ENCODE measurements around the gene KLHL14.
"Not testable (repeated sequence)": the region's sequence is repeated elsewhere in the genome, so short reads cannot be mapped to it uniquely, and the experiment has no call there.

KLHL14 gene, protein sequence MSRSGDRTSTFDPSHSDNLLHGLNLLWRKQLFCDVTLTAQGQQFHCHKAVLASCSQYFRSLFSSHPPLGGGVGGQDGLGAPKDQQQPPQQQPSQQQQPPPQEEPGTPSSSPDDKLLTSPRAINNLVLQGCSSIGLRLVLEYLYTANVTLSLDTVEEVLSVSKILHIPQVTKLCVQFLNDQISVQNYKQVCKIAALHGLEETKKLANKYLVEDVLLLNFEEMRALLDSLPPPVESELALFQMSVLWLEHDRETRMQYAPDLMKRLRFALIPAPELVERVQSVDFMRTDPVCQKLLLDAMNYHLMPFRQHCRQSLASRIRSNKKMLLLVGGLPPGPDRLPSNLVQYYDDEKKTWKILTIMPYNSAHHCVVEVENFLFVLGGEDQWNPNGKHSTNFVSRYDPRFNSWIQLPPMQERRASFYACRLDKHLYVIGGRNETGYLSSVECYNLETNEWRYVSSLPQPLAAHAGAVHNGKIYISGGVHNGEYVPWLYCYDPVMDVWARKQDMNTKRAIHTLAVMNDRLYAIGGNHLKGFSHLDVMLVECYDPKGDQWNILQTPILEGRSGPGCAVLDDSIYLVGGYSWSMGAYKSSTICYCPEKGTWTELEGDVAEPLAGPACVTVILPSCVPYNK

DNA sequence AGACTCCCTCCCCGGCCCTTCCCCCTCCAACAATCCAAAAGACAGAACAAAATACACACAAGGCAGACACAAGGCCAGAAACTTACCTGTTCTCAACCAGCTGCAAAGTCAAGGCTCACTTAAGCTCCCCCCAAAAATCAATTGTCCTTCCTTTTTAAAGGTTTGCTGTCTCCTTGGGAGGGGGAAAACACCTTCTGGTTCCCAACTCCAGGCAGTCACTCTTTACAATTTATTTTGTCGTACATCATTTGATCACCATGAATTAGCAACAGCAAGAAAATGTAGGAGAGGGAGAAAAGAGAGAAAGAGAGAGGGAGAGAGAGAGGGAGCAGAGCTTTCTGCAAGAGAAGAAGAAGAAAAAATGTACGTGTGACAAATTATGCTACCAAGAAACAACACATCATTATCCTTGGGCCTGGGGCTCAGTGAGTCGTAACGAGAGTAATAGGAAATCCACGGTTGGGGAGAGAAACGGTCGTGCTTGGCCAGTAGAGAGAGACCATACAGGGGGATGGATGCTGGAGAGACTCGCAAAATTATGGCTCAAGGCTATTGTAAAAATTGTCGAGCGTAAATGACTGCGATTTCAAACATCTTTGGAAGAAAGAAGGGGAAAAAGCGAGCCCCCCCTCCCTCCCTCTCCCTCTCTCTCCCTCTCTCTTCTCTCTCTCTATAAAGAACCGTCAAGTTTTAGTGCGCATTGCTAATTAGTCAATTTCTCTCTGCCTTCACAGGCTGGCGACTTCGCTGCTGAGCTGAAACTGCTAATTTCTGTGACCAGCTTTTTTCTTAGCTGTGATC is at the start of gene KLHL14:
KLHL14 (minus strand) TSS at position 443 of the 801 bp plus-strand sequence. CDS start 2,432 bp downstream, outside the sequence.
- no peak for DNase-seq (ENCODE audit: low spot score)

DNA sequence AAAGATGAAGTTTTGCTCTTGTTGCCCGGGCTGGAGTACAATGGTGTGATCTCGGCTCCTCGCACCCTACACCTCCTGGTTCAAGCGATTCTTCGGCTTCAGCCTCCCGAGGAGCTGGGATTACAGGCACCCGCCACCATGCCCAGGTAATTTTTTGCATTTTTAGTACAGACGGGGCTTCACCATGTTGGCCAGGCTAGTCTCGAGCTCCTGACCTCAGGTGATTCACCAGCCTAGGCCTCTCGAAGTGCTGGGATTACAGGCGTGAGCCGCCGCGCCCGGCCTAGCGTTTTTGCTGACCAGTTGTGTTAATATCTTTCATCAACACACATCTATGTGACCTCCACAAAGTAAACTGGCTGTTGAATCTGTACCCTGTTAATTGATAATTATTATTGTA is 49.4 kb upstream of the KLHL14 start:
- DNase-seq (ENCODE audit: low spot score) = no peak

DNA sequence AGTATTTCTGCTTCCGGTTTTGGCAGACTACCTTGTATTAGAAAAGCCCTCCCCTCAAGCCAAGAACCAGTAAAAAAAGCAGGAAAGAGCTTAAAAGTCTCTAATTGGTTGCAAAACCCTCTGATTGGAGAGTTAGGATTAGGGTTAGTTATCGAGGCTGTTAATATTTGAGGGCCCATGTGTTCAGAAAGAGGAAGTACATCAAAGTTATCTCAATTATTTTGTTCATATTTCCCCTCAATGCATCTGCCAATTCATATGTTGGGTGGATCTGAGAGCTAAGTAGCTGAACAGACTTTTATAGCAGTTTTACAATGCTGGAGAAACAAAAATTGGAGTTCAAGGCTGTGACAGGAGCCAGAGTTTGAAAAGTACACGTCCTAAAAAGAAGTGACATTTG is 43.1 kb upstream of the KLHL14 start:
- no peak for DNase-seq (ENCODE audit: low spot score)

DNA sequence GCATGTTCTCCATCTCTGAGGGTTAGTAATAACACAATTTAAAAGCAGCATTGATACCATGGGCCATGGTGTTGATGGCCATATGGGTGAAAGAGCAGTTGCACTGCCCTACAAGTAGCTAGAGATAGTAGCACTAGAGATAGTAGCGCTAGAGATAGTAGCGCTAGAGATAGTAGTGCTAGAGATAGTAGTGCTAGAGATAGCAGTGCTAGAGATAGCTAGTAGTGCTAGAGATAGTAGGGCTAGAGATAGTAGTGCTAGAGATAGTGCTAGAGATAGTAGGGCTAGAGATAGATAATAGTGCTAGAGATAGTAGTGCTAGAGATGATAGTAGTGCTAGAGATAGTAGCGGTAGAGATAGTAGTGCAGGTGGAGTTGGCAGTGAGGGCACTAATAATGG is 39.5 kb upstream of the KLHL14 start:
- DNase-seq (ENCODE audit: low spot score) = no peak

DNA sequence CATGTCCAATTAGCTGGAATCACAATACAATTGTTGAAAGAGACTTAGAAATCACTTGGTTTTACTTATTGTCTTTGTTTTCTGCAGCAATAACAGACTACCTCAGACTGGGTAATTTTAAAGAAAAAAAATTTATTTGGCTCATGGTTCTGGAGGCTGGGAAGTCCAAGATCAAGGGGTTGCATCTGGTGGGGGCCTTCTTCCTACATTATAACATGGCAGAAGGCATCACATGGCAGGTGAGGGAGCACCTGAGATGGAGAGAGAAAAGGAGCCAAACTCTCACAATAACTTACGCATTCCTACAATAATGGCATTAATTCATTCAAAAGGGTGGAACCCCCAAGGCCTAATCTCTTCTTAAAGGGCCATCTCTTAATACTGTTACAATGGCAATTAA is 37.5 kb upstream of the KLHL14 start:
- DNase-seq (ENCODE audit: low spot score) = no peak

DNA sequence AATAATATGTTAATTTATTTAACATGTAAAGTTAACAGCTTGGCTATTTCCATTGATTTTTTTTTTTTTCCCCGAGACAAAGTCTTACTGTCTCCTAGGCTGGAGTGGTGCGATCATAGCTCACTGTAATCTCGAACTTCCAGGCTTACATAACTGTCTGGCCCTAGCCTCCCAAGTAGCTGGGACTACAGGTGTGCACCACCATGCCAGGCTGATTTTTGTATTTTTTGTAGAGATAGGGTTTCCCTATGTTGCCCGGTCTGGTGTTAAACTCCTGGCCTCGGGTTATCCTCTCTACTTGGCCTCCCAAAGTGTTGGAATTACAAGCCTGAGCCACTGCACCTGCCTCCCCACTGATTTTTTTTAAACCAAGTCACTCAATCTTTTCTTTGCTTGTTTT is 32.5 kb upstream of the KLHL14 start:
- DNase-seq (ENCODE audit: low spot score) = no peak

DNA sequence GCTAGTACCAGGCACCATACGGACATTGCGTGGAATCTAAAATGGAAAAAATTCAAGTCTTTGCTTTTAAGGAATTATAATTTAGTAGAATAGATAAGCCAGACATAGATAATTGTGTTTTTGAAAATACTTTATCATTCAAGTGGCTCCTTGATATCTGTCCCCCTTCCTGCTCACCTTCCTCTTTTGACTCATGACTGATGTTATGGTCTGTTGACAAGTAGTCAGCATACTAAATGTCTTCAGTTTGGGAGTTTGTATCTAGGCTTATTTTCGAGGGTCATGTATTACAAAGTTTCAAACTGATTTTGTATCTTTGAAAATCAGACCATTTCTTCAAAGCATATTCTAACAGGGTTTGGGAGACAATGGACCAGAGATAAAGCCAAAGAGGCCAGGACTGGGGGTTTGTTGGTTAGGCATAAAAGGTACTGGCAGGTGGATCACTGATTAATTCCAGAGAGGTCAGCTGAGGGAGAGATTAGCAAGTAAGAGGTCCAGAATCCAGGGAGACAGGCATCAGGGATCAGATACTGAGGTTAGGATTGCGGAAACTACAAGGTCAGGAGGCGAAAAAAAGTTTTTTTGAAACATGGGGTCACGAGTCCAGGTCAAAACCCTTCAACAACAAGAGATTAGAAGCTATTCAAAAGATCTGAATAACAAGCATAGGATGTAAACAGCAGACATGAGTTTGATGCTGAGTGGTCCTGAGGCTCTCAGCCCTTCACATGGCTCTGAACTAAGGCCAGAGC is 31.5 kb upstream of the KLHL14 start:
- no peak for DNase-seq (ENCODE audit: low spot score)

DNA sequence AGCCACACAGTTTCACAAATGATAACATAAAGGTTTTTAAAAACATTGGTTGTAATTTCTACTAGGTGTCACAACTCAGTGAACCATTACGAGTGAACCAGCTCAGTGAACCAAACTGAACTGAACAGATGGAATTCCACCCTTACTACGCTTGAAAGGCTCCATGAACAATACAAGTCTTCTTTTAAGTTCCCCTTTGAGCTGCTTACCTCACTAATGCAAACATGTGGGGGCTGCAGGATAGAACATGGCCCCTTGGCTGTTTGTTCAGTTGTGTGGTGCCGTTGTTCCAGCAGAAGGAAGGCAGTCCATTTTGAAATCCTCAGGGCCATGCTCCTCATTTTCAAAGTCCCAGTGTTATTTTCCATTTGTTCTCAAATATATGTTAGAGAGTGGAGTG is 30.7 kb upstream of the KLHL14 start:
- DNase-seq (ENCODE audit: low spot score) = no peak

DNA sequence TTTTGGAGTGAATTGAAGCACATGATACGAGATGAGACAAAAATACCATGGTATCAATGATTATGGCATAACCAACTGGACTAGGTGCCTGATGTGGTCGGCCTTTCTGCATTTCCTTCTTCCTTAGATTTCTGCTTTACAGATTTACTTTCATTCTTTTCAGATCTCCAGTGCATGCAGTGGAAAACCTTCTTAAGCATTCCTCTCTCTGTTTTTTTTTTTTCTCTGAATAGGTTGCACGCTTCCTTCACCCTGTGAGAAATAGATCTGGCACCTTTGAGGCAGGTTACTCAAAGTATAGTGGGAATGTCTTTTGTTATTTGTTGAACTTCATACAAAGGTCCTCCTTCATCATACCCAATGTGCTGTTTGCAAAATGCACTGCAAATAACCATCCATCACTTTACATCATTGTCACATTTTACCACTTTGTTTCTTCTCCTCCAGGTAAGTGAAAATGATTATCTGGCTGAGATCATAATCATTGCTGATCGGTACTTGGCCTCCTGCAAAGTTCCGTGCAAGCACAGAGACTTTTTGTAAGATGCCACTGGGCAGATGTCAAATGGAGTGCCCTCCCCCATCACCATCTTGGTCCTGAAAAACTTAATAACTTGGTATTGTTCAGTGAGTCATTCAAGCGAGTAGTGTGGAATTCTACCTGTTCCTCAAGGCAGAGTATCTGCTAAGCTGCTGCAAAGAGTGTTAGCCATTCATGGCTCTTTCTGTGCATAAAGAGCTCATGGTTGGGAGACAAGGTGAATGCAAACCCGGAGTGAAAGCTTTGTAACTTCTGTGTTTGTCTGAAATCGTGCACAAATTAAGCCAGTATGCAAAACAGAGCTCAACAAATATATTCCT is 30.0 kb upstream of the KLHL14 start:
- DNase-seq (ENCODE audit: low spot score) = no peak

DNA sequence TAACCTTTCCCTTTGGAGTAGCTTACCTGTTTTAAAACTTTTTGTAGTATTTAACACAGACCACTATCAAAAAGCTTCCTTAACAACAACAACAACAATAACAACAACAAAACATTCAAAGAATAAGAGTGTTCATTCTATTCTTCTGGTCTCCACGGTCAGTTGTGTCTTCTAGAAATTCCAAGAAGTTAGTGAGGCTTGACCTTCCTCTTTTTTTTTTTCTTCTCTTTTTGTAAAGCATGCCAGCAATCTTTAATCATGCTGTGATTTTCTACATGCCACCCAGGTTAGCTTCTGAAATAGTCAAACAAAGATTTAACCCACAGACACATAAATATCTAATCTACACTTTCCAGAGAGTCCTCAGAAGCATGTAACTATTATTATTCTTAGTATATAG is 28.4 kb upstream of the KLHL14 start:
- no peak for DNase-seq (ENCODE audit: low spot score)

DNA sequence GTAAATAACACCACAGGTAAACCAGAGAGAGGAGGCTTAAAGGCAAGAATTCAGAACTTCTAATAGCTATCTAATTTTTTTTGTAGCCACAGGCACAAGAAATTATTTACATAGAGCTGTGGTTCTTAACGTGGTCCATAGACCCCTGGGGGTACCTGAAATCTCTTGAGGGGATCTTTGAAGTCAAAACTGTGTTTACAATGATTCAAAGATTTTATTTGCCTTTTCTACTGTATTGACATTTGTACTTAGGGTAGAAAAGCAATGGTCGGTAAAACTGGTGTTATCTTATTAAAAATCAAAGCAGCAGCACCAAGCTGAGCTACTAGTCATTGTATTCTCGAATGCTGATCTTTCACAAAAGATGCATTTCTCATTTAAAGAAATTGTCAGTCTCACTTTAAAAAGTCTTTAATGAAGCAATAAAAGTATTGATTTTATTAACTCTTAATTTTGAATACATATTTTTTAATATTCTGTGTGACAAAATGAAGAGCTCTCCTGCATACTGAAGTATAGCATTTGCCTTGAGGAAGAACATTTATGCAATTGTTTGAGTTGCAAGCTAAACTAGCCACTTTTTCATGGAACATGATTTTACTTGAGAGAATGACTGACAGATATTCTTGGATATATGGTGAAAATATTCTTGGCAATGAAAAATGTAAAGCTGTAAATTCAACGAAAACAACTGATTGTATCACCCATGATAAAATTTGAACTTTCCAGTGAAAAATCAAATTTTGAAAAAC is 25.6 kb upstream of the KLHL14 start:
- no peak for DNase-seq (ENCODE audit: low spot score)

DNA sequence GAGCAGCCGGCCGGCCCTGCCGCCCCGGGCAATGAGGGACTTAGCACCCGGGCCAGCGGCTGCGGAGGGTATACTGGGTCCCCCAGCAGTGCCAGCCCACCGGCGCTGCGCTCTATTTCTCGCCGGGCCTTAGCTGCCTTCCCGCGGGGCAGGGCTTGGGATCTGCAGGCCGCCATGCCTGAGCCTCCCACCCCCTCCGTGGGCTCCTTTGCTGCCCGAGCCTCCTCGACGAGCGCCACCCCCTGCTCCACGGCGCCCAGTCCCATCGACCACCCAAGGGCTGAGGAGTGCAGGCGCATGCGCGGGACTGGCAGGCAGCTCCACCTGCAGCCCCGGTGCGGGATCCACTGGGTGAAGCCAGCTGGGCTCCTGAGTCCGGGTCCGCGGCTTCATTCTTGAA is 21.8 kb upstream of the KLHL14 start:
- not testable (repeated sequence) for DNase-seq (ENCODE audit: low spot score)

DNA sequence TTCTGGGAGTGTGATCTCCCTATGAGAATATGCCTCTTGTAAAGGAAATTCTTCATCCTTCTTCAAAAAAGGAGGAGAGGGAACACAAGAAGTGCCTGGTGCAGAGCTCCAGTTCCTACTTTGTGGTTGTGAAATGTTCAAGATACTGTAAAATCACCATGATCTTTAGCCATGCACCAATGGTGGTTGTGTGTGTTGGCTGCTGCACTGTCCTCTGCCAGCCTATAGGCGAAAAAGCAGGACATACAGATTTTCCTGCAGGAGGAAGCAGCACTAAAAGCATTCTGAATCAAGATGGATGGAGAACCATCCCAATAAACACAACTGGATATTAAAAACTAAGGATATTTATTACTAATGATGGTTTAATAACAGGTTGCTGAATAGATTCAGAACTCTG is 6.2 kb upstream of the KLHL14 start:
- DNase-seq (ENCODE audit: low spot score) = no peak

DNA sequence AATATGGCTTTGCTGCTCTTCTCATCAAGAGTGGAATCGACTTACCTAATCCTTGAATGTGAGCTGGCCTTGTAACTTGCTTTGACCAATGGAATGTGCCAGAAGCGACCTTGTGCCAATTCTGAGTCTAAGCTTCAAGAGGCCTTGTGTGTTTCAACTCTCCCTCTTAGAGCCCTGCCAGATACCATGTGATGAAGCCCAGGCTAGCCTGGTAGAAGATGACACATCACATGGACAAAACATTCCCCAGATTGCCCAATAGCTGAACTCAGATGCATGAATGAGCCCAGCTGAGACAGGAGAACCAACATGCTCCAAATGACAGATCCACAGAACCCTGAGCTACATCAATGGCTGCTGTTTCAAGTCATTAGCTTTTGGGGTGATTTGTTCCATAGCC is 4.2 kb upstream of the KLHL14 start:
- DNase-seq (ENCODE audit: low spot score) = no peak

DNA sequence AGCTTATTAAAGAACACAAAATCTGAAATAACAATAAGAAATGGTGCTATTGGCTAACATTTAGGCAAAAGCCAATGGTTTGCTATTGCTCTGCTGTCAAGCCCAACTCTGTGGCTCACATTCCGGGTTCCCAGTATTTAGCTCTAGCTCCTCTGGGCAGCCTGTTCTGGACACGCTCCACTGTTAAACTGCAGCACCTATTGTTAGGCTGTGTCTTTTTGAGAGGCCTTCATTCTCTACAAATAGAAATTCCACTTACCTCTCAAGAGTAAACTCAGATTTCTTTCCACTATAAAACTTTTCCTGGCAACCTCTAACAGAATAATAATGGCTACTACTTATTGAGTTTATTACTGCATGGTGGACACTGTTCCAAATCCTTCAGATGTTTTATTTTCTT is 3.7 kb upstream of the KLHL14 start:
- DNase-seq (ENCODE audit: low spot score) = no peak

DNA sequence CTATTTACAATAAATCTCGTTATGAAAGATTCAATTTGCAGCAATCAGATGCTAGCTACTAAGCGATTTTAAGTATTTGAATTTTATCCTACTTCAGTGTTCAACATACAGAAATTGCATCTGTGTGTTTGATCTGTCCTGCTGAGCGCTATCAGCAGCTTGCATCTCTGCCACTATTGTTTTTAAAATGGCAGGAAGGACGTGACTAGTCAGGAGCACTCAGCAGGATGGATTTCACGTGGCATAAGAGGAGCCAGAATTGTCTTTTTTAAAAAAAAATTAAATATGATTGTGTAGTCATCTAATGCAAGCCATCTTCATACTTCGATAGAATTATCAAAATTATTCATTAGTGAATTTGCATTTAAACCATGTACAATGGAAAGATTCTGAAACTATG is 2.8 kb upstream of the KLHL14 start:
- DNase-seq (ENCODE audit: low spot score) = no peak

DNA sequence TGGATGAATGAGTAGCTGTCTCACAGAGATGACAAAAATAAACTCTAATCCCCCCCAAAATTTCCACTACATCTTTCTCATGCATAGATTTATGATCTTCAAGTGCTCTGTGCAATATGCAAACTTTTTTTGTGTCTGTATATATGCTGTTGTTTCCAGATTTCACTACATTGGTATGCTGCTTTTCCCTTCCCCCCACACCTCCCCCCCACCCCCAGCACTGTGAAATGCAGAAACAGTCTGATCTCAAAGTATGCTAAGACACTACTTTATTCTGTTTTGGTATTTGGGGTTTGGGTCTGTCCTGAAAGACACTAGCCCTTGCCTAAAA is 524 bp upstream of the KLHL14 start:
- no peak for DNase-seq (ENCODE audit: low spot score)

DNA sequence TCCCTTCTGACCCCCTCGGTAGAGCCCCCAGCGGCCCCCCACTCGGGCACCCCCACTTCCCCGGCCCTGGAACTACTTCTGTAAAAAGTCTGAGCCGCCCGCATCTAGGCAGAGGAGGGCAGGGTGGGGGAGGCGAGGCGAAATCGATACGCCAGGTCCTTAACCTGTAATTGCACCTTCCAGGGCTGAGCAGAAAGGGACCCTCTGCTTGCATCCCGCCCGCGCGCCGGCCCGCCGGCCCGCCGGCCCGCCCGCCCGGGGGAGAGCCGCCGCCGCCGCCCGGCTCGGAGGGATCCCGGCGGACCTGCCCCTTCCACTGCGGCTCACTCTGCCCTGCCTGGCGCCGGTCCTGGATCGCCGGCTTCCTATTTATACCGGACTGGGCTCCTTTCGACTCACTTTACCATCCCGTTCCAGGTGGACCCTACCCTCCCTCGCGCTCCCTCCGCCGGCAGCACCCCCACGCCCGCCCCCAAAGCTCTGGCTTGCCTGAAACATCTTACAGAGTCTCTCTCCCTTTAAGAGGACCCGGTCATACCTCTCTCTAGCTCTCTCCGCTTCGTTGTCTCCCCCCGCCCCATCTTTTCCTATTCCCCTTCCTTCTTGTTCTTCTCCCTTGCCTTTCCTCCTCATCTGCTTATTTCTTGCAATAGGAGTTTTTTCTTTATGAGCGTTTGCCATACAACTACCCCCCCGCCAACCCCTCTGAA is 797 bp downstream of the KLHL14 start:
- DNase-seq (ENCODE audit: low spot score) = no peak

DNA sequence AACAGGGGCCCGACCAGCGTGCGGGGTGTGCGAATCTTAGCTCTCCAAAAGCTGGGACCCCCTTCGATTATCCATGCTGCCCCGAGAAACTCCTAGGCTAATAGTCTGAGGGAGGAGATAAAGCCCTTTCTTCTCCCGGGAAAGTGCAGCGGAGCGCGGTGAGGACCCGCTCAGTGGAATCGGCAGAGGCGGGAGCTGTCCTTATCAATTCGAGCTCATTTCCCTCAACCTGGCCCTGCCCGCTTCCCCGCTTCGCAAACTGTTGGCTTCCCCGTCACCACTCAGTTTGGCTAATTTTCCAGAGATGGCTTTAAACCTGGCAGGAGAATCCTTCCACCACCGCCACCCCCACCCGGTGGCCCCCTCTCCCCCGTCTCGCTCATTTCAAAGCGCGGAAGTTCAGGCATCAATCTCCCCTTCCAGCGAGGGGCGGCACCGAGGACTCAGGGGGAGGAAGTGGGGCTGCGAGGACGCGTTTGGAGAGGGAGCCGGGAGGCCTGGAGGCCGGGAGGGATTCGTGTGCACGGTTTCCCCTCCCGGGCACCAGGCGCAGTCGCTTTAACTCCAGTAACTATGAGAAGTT is 1.6 kb downstream of the KLHL14 start:
- DNase-seq (ENCODE audit: low spot score) = no peak

Data from CD4-positive, alpha-beta T cell treated with Interleukin-6 at 100 ng/mL for 8 hours (primary cell).